Suprapubic skin (tissue), 3 donors: ENCODE data around the gene MYO7B.

Experiments
- POLR2A ChIP-seq, 2 donors: fragments of 450-650 bp; IDR thresholded peaks; one replicate each; pipeline ENCODE4 v1.6.1; 2017; ENCODE audit warnings: antibody characterized with exemption in 2 of 2, mild to moderate bottlenecking in 2 of 2, moderate library complexity in 2 of 2
- TF ChIP-seq, protein P1 (sequence below), 2 donors: fragments of 200-600 bp in 1 of 2; fragments of 450-650 bp in 1 of 2; sonication (generic) in 1 of 2; IDR thresholded peaks; one replicate each; pipeline ENCODE4 v1.5.1; 2016 to 2019; ENCODE audit warnings: antibody characterized with exemption in 2 of 2, mild to moderate bottlenecking in 1 of 2, moderate library complexity in 1 of 2

DNA sequence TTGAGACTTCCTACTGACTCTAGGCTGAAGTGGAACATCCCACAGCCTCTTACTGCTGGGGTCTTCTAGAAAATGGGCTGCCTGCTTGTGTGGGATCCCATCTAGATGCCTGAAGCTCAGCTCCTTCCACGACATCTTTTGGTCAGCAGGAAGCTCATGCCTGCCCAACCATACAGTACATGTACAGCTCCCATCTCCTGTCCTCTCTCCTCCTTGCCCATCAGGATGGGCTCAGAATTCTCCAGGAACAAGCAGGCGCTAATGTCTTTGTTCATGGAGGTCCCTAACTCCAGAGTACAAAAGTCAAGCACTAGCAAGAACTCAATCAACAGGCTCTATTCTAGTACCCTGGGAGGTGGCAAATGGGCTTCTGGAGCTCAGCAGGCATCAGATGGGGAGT lies 78.8 kb downstream of the MYO7B start:
- TF ChIP-seq, protein P1, sequence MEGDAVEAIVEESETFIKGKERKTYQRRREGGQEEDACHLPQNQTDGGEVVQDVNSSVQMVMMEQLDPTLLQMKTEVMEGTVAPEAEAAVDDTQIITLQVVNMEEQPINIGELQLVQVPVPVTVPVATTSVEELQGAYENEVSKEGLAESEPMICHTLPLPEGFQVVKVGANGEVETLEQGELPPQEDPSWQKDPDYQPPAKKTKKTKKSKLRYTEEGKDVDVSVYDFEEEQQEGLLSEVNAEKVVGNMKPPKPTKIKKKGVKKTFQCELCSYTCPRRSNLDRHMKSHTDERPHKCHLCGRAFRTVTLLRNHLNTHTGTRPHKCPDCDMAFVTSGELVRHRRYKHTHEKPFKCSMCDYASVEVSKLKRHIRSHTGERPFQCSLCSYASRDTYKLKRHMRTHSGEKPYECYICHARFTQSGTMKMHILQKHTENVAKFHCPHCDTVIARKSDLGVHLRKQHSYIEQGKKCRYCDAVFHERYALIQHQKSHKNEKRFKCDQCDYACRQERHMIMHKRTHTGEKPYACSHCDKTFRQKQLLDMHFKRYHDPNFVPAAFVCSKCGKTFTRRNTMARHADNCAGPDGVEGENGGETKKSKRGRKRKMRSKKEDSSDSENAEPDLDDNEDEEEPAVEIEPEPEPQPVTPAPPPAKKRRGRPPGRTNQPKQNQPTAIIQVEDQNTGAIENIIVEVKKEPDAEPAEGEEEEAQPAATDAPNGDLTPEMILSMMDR (IDR thresholded peaks at IDR 0.05) = no peak
- no peak for TF ChIP-seq POLR2A (IDR thresholded peaks at IDR 0.05)
